Bronchial epithelial cell (primary cell): Measurements from ENCODE around the gene KLHL26. TPM values are rescaled to one million over a fixed set of nuclear protein-coding genes. Genes with fewer than 3 reads are reported as not detected.

Source experiments
- DNase-seq: peaks from one replicate; pipeline ENCODE4 v3.0.0-alpha.2; 2010; ENCODE audit warnings: low read depth
- FAIRE-seq: peaks from 2 replicates; lab custom pipeline; 2011; peaks lifted over from hg19 to GRCh38; lab: Jason Lieb, UNC
- H3K27me3 ChIP-seq: 2 replicates; pipeline ENCODE4 v1.5.1; 2011; ENCODE audit warnings: low read length; ENCODE audit not compliant: control insufficient read depth, insufficient read depth
- H3K36me3 ChIP-seq: 2 replicates; pipeline ENCODE4 v1.5.1; 2011; ENCODE audit warnings: low read length; ENCODE audit not compliant: control insufficient read depth, insufficient read depth
- H3K4me3 ChIP-seq: 2 replicates; pipeline ENCODE4 v1.5.1; 2011; ENCODE audit warnings: mild to moderate bottlenecking, low read depth, low read length, control low read depth
- CTCF ChIP-seq: IDR thresholded peaks from 2 replicates; pipeline ENCODE4 v1.5.1; 2011; ENCODE audit warnings: mild to moderate bottlenecking, moderate library complexity, low read length, control low read depth, inconsistent platforms; ENCODE audit not compliant: insufficient read depth, severe bottlenecking
- total RNA-seq: library from RNA; depleted of rRNA; stranded (reverse); fragments of >200 nt; gene quantifications from 2 replicates; pipeline ENCODE4 v1.2.1, GENCODE V29; 2014

The KLHL26 gene
- total RNA-seq, 1 donor from 2014 or later: 3.2 TPM

- FAIRE-seq: no peak
- no peaks in the 10 kb centered on the region for H3K36me3 ChIP-seq
- DNase-seq: no peak
- H3K4me3 ChIP-seq: no peak overlapping the region
- no peak for TF ChIP-seq CTCF
- H3K27me3 ChIP-seq: no peaks in the 10 kb centered on the region
Measured at GRCh38 chr19:18718015-18718526, 81.2 kb downstream of the KLHL26 start.

GRCh38 chr19:18718846-18719458, 82.1 kb downstream of the KLHL26 start:
- no peak overlapping the region for H3K4me3 ChIP-seq
- DNase-seq (no peak), FAIRE-seq (no peak)
- no peaks in the 10 kb centered on the region for H3K27me3 ChIP-seq
- TF ChIP-seq CTCF: no peak
- no peaks in the 10 kb centered on the region for H3K36me3 ChIP-seq

- FAIRE-seq (no peak), DNase-seq (no peak)
- Histone ChIP-seq H3K27me3 (no peaks in the 10 kb centered on the region), H3K36me3 (no peaks in the 10 kb centered on the region), H3K4me3 (no peak overlapping the region)
- no peak for TF ChIP-seq CTCF
Measured at GRCh38 chr19:18719541-18719940, 82.7 kb downstream of the KLHL26 start.

Other genes with a start within 250 kb of the KLHL26 start
- under 0.01 TPM in 1 of 2 replicates, not detected in the other for gene LRRC25, start 239.4 kb upstream of the KLHL26 start, total RNA-seq
- 13.2 and 17.1 TPM in 2 replicates for gene SSBP4, start 217.6 kb upstream of the KLHL26 start, total RNA-seq
- 6.7 and 15.3 TPM in 2 replicates for gene ISYNA1, start 198.9 kb upstream of the KLHL26 start, total RNA-seq
- 9.7 and 13.8 TPM in 2 replicates for gene ELL, start 115.0 kb upstream of the KLHL26 start, total RNA-seq
- gene FKBP8, start 93.5 kb upstream of the KLHL26 start, total RNA-seq: 142 and 218 TPM in 2 replicates
- 47.7 and 50.2 TPM in 2 replicates for gene KXD1, start 79.2 kb upstream of the KLHL26 start, total RNA-seq
- gene UBA52, start 65.2 kb upstream of the KLHL26 start, total RNA-seq: 586 and 964 TPM in 2 replicates
- 26.1 and 45.4 TPM in 2 replicates for gene REX1BD, start 48.2 kb upstream of the KLHL26 start, total RNA-seq
- 0.26 and 0.64 TPM in 2 replicates for gene CRLF1, start 30.2 kb upstream of the KLHL26 start, total RNA-seq
- gene TMEM59L, start 24.2 kb upstream of the KLHL26 start, total RNA-seq: 0.13 and 0.79 TPM in 2 replicates
- 0.79 and 1.3 TPM in 2 replicates for gene CRTC1, start 46.7 kb downstream of the KLHL26 start, total RNA-seq
- not detected in 2 replicates for gene COMP, start 154.3 kb downstream of the KLHL26 start, total RNA-seq
- gene UPF1, start 194.9 kb downstream of the KLHL26 start, total RNA-seq: 80.9 and 82.9 TPM in 2 replicates